K562 (cell line): ENCODE measurements around the gene GSS. TPM values are rescaled to one million over a fixed set of nuclear protein-coding genes. Genes with fewer than 3 reads are reported as not detected.
A peak's percentile ranks its signal among the peaks of the same experiment; 100 is the strongest.

Experiments used
- ATAC-seq: fragments of 200-7000 bp; cut with Tn5 transposase; 3 replicates; pipeline ENCODE4 v1.9.1; 2020; ENCODE audit warnings: moderate library complexity
- BruUV-seq: library from RNA; stranded (reverse); fragments of 400-500 nt; replicated peaks from 2 replicates; lab custom pipeline; 2021; lab: Mats Ljungman, UMichigan
- CTCF ChIA-PET: fragments of 300-600 bp; formaldehyde crosslinking; extraction: SDS; loops from one replicate; lab custom pipeline; 2021; ENCODE audit warnings: low intra/inter-chr PET ratio; lab: Yijun Ruan, JAX
- POLR2A ChIA-PET: fragments of 300-600, 350-650 bp; sonication (Branson Sonifier 250); formaldehyde crosslinking; extraction: SDS; loops from one replicate; lab custom pipeline; 2021; ENCODE audit warnings: antibody characterized with exemption, inconsistent platforms; lab: Yijun Ruan, JAX
- DNase-seq, 4 experiments: peaks; one replicate each; pipeline versions ENCODE4 v3.0.0 to v3.0.0-alpha.2; 2011 to 2018; ENCODE audit warnings: low spot score in 3 of 4, mixed read lengths in 3 of 4; ENCODE audit errors: extremely low read depth in 1 of 4
- FAIRE-seq: peaks from 2 replicates; lab custom pipeline; 2011; peaks lifted over from hg19 to GRCh38; lab: Jason Lieb, UNC
- H2AFZ ChIP-seq: 2 replicates; pipeline ENCODE4 v1.6.0; 2011; ENCODE audit warnings: low read depth, low read length, control low read depth, inconsistent platforms
- H3K27ac ChIP-seq: fragments of 200-600 bp; 3 replicates; pipeline ENCODE4 v1.8.0; 2011; ENCODE audit warnings: low read depth, mild to moderate bottlenecking, control low read depth, inconsistent platforms, low read length, moderate library complexity, mixed read lengths; ENCODE audit errors: extremely low read depth
- H3K27me3 ChIP-seq, 2 experiments: fragments of 300-600 bp in 1 of 2; 2 replicates in 1 of 2; 3 replicates in 1 of 2; pipeline versions ENCODE4 v1.6.0 to v1.8.0; 2011; ENCODE audit warnings: inconsistent platforms in 2 of 2, low read length in 2 of 2, mild to moderate bottlenecking in 1 of 2, mixed read lengths in 1 of 2, moderate library complexity in 1 of 2; ENCODE audit not compliant: control insufficient read depth in 2 of 2, insufficient read depth in 2 of 2
- H3K36me3 ChIP-seq: fragments of 300-600 bp; 3 replicates; pipeline ENCODE4 v1.8.0; 2011; ENCODE audit warnings: mild to moderate bottlenecking, low read length, inconsistent platforms; ENCODE audit not compliant: control insufficient read depth, insufficient read depth
- H3K4me1 ChIP-seq, 2 experiments: fragments of 200-600 bp in 1 of 2; replicated peaks in 1 of 2; 2 replicates in 1 of 2; 3 replicates in 1 of 2; pipeline versions ENCODE4 v1.5.1 to v1.8.0; 2011; ENCODE audit warnings: inconsistent platforms in 2 of 2, low read length in 2 of 2, mild to moderate bottlenecking in 1 of 2, mixed read lengths in 1 of 2, moderate library complexity in 1 of 2; ENCODE audit not compliant: control insufficient read depth in 2 of 2, insufficient read depth in 2 of 2
- H3K4me2 ChIP-seq: 2 replicates; pipeline ENCODE4 v1.6.1; 2011; ENCODE audit warnings: low read length, control low read depth, inconsistent platforms, mixed read lengths; ENCODE audit not compliant: insufficient read depth
- H3K4me3 ChIP-seq: fragments of 200-600 bp; sonication (generic), shearing (Covaris generic); 2 replicates; pipeline ENCODE4 v1.5.1; 2016; ENCODE audit warnings: control low read depth, inconsistent platforms
- H3K79me2 ChIP-seq: fragments of 200-600 bp; 3 replicates; pipeline ENCODE4 v1.8.0; 2011; ENCODE audit warnings: low read length, inconsistent platforms; ENCODE audit not compliant: control insufficient read depth, insufficient read depth
- H3K9ac ChIP-seq, 2 experiments: 2 replicates each; pipeline versions ENCODE4 v1.6.0 to v1.6.1; 2011; ENCODE audit warnings: low read depth in 2 of 2, low read length in 2 of 2, control low read depth in 1 of 2, inconsistent platforms in 1 of 2, mild to moderate bottlenecking in 1 of 2, mixed read lengths in 1 of 2; ENCODE audit not compliant: insufficient read depth in 1 of 2
- H3K9me1 ChIP-seq: one replicate; pipeline ENCODE4 v1.6.0; 2011; ENCODE audit warnings: inconsistent platforms, mild to moderate bottlenecking, low read length, moderate library complexity; ENCODE audit not compliant: control insufficient read depth, insufficient read depth
- H3K9me3 ChIP-seq: replicated peaks from 2 replicates; pipeline ENCODE4 v1.5.1; 2011; ENCODE audit warnings: low read depth, low read length, inconsistent platforms; ENCODE audit not compliant: control insufficient read depth, insufficient read depth
- H4K20me1 ChIP-seq: replicated peaks from 2 replicates; pipeline ENCODE4 v1.6.1; 2011; ENCODE audit warnings: low read length, inconsistent platforms, mixed read lengths; ENCODE audit not compliant: control insufficient read depth, insufficient read depth
- ARHGAP35 ChIP-seq: fragments of 450-650 bp; IDR thresholded peaks from 2 replicates; pipeline ENCODE4 v1.6.1; 2018; ENCODE audit not compliant: partially characterized antibody
- ETS1 ChIP-seq: conservative IDR thresholded peaks from 2 replicates; pipeline ENCODE4 v1.6.1; 2011; ENCODE audit warnings: low read depth, mild to moderate bottlenecking, low read length; ENCODE audit not compliant: control insufficient read depth
- ETV1 ChIP-seq: fragments of 450-650 bp; conservative IDR thresholded peaks from 2 replicates; pipeline ENCODE4 v1.6.1; 2016; ENCODE audit warnings: missing genetic modification characterization, control low read depth, low read depth, missing compliant biosample characterization
- GATAD2A ChIP-seq: fragments of 450-650 bp; IDR thresholded peaks from 2 replicates; pipeline ENCODE4 v1.6.1; 2017
- PHF20 ChIP-seq: fragments of 450-650 bp; IDR thresholded peaks from 2 replicates; pipeline ENCODE4 v1.6.1; 2018; ENCODE audit not compliant: partially characterized antibody
- PURB ChIP-seq: sonication (generic); formaldehyde crosslinking; IDR thresholded peaks from 2 replicates; pipeline ENCODE4 v1.9.0; 2021; ENCODE audit warnings: low read depth, mild to moderate bottlenecking, missing genetic modification reagents
- RBFOX2 ChIP-seq: fragments of 200-400 bp; formaldehyde crosslinking; IDR thresholded peaks from 2 replicates; pipeline ENCODE4 v1.6.1; 2017; ENCODE audit warnings: low read depth, mild to moderate bottlenecking, low read length, moderate library complexity
- SMAD3 ChIP-seq: fragments of 450-650 bp; formaldehyde crosslinking; conservative IDR thresholded peaks from 2 replicates; pipeline ENCODE4 v1.4.0; 2020; ENCODE audit warnings: mild to moderate bottlenecking
- SMARCA4 ChIP-seq: fragments of 450-650 bp; IDR thresholded peaks from 2 replicates; pipeline ENCODE4 v1.6.1; 2016
- ZBTB12 ChIP-seq: fragments of 250-450 bp; sonication (Bioruptor Pico); IDR thresholded peaks from 2 replicates; pipeline ENCODE4 v1.4.0; 2020
- WGBS: fragments of 100-300 bp; shearing (Covaris generic); methylation state at CpG from one replicate; pipeline ENCODE4 v1.1.6; 2016; ENCODE audit warnings: low coverage, mixed read lengths; ENCODE audit not compliant: insufficient coverage; ENCODE audit errors: missing lambda C conversion rate; 5-methylcytosine and 5-hydroxymethylcytosine counted together
- in situ Hi-C: fragments of 300-500 bp; cut with MboI; formaldehyde crosslinking; loops from 4 replicates; pipeline ENCODE4 v1.15.0; 2018; ENCODE audit warnings: inconsistent platforms, mixed read lengths
- intact Hi-C: fragments of 100-400 bp; cut with micrococcal nuclease; formaldehyde crosslinking; loops from 2 replicates; pipeline ENCODE4 v1.14.2; 2022
- polyA plus RNA-seq, 8 experiments: library from polyadenylated mRNA; depleted of rRNA in 4 of 8; stranded (reverse) in 5 of 8; unstranded in 3 of 8; fragments of >200 nt; fragmentation: Nextera tagmentation in 2 of 8; fragmentation: Illumina TruSeq in 1 of 8; extraction: Ambion mirVana in 2 of 8; extraction: Trizol in 1 of 8; gene quantifications; 2 replicates each; pipeline versions ENCODE4 v1.2.1 to v1.2.3, GENCODE V29; 2011 to 2014; ENCODE audit warnings: inconsistent platforms in 1 of 8, missing spikeins in 1 of 8
- total RNA-seq, 7 experiments: library from RNA; depleted of rRNA in 6 of 7; stranded (reverse); fragments of >200 nt in 6 of 7; fragmentation: Illumina TruSeq in 2 of 7; extraction: Trizol in 2 of 7; gene quantifications; 2 replicates each; pipeline versions ENCODE4 v1.2.1 to v1.2.3, GENCODE V29; 2011 to 2021; ENCODE audit warnings: low replicate concordance in 1 of 7
- TF ChIP-seq, protein P1 (sequence below): fragments of 250-450 bp; sonication (Bioruptor Pico); IDR thresholded peaks from 2 replicates; pipeline ENCODE4 v1.4.0; 2020; ENCODE audit warnings: mild to moderate bottlenecking, moderate library complexity, borderline replicate concordance
- TF ChIP-seq, protein P2 (sequence below): IDR thresholded peaks from 2 replicates; pipeline ENCODE4 v1.6.1; 2011; ENCODE audit warnings: borderline replicate concordance, low read depth, mild to moderate bottlenecking, moderate library complexity, low read length; ENCODE audit not compliant: insufficient read depth, poor library complexity, severe bottlenecking
- TF ChIP-seq, protein P3 (sequence below): fragments of 450-650 bp; formaldehyde crosslinking; IDR thresholded peaks from 2 replicates; pipeline ENCODE4 v1.4.0; 2020; ENCODE audit warnings: mild to moderate bottlenecking, moderate library complexity

Gene GSS
- total and polyA plus RNA-seq, 9 of the 15 experiments (the other 6 are each of a cell fraction or from before 2014, with no cell fraction given) = 18.4 to 165 (median 89.4) TPM

GRCh38 chr20:34956041-34956458 is 444 bp upstream of the GSS start:
- peak overlapping the region; percentile 90 for H3K4me2 ChIP-seq
- intact Hi-C loops (no loop called here), in situ Hi-C loops (loop anchor here (5.0 kb wide), 1 partner anchor 84 kb away; the partner anchor contains the start of gene GGT7)
- DNase-seq = no peak
- peaks cover 22 to 26% of the 10 kb centered on the region in 2 experiments; a peak in 4 of 5 replicates for H3K4me1 ChIP-seq
- H3K4me3 ChIP-seq = peak overlapping the region; percentile 55
- no peak for ATAC-seq
- ChIA-PET POLR2A (interaction anchor here (0.5 to 2.8 kb wide), 10 partner anchors 10 to 195 kb away, joined by 3 to 12 read pairs (median 4); no protein-coding TSS in a partner anchor), CTCF (interaction anchor here (1.2 to 1.9 kb wide), 2 partner anchors 82 to 644 kb away, joined by 5 read pairs; no protein-coding TSS in a partner anchor)
- no peaks in the 10 kb centered on the region for H3K9me3 ChIP-seq
- peak overlapping the region; percentile 89 for H3K27ac ChIP-seq
- peak overlapping the region; percentile 98 for H2AFZ ChIP-seq
- BruUV-seq = TSS peak; percentile 79
- peaks cover 21% of the 10 kb centered on the region for H3K36me3 ChIP-seq
- 18% methylated on average over 6 of the region's 6 CpGs for WGBS
- no peak for FAIRE-seq
- peak overlapping the region; percentile 86 to 98 for H3K9ac ChIP-seq
- H3K27me3 ChIP-seq = no peaks in the 10 kb centered on the region
- no peaks in the 10 kb centered on the region for H3K9me1 ChIP-seq
- no peaks in the 10 kb centered on the region for H4K20me1 ChIP-seq
- H3K79me2 ChIP-seq = peaks cover 23% of the 10 kb centered on the region
- TF ChIP-seq PURB (CRISPR knock-in tag) (no peak), ETS1 (no peak), ARHGAP35 (no peak), ETV1 (tag) (0 out of 2 replicates have a peak, but pooled peaks have one; percentile 5), PHF20 (no peak), RBFOX2 (no peak), SMAD3 (CRISPR knock-in tag) (no peak), ZBTB12 (CRISPR knock-in tag) (0 out of 2 replicates have a peak, but pooled peaks have one; percentile 13), GATAD2A (0 out of 2 replicates have a peak, but pooled peaks have one; percentile 3), SMARCA4 (no peak)
- TF ChIP-seq, protein P1, sequence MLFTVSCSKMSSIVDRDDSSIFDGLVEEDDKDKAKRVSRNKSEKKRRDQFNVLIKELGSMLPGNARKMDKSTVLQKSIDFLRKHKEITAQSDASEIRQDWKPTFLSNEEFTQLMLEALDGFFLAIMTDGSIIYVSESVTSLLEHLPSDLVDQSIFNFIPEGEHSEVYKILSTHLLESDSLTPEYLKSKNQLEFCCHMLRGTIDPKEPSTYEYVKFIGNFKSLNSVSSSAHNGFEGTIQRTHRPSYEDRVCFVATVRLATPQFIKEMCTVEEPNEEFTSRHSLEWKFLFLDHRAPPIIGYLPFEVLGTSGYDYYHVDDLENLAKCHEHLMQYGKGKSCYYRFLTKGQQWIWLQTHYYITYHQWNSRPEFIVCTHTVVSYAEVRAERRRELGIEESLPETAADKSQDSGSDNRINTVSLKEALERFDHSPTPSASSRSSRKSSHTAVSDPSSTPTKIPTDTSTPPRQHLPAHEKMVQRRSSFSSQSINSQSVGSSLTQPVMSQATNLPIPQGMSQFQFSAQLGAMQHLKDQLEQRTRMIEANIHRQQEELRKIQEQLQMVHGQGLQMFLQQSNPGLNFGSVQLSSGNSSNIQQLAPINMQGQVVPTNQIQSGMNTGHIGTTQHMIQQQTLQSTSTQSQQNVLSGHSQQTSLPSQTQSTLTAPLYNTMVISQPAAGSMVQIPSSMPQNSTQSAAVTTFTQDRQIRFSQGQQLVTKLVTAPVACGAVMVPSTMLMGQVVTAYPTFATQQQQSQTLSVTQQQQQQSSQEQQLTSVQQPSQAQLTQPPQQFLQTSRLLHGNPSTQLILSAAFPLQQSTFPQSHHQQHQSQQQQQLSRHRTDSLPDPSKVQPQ (CRISPR knock-in tag) = no peak
- TF ChIP-seq, protein P2, sequence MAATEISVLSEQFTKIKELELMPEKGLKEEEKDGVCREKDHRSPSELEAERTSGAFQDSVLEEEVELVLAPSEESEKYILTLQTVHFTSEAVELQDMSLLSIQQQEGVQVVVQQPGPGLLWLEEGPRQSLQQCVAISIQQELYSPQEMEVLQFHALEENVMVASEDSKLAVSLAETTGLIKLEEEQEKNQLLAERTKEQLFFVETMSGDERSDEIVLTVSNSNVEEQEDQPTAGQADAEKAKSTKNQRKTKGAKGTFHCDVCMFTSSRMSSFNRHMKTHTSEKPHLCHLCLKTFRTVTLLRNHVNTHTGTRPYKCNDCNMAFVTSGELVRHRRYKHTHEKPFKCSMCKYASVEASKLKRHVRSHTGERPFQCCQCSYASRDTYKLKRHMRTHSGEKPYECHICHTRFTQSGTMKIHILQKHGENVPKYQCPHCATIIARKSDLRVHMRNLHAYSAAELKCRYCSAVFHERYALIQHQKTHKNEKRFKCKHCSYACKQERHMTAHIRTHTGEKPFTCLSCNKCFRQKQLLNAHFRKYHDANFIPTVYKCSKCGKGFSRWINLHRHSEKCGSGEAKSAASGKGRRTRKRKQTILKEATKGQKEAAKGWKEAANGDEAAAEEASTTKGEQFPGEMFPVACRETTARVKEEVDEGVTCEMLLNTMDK = no peak
- TF ChIP-seq, protein P3, sequence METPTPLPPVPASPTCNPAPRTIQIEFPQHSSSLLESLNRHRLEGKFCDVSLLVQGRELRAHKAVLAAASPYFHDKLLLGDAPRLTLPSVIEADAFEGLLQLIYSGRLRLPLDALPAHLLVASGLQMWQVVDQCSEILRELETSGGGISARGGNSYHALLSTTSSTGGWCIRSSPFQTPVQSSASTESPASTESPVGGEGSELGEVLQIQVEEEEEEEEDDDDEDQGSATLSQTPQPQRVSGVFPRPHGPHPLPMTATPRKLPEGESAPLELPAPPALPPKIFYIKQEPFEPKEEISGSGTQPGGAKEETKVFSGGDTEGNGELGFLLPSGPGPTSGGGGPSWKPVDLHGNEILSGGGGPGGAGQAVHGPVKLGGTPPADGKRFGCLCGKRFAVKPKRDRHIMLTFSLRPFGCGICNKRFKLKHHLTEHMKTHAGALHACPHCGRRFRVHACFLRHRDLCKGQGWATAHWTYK (CRISPR knock-in tag) = 0 out of 2 replicates have a peak, but pooled peaks have one; percentile 45
